Measurements from ENCODE around the gene TRMT11.
"Not testable (repeated sequence)": the region's sequence is repeated elsewhere in the genome, so short reads cannot be mapped to it uniquely, and the experiment has no call there.

The TRMT11 gene

GRCh38 chr6:125968493-125968892 is 17.8 kb upstream of the TRMT11 start:
- no peak for DNase-seq (ENCODE audit: low read depth)
- TF ChIP-seq CTCF (conservative IDR thresholded peaks at IDR 0.05; ENCODE audit: low read length): no peak
- H3K4me3 ChIP-seq (ENCODE audit: low read length): no peak overlapping the region

GRCh38 chr6:125970760-125971159 is 15.6 kb upstream of the TRMT11 start:
- DNase-seq (ENCODE audit: low read depth): no peak
- no peak for TF ChIP-seq CTCF (conservative IDR thresholded peaks at IDR 0.05; ENCODE audit: low read length)
- no peak overlapping the region for H3K4me3 ChIP-seq (ENCODE audit: low read length)

GRCh38 chr6:125972478-125972877 is 13.9 kb upstream of the TRMT11 start:
- DNase-seq (ENCODE audit: low read depth); H3K4me3 ChIP-seq (ENCODE audit: low read length): not testable (repeated sequence)

GRCh38 chr6:125974214-125974866 is 12.0 kb upstream of the TRMT11 start:
- H3K4me3 ChIP-seq (ENCODE audit: low read length): no peak overlapping the region
- TF ChIP-seq CTCF (conservative IDR thresholded peaks at IDR 0.05; ENCODE audit: low read length): peak; percentile 63
- peak; percentile 70 for DNase-seq (ENCODE audit: low read depth)

GRCh38 chr6:125979101-125979500 is 7.2 kb upstream of the TRMT11 start:
- no peak for TF ChIP-seq CTCF (conservative IDR thresholded peaks at IDR 0.05; ENCODE audit: low read length)
- H3K4me3 ChIP-seq (ENCODE audit: low read length): no peak overlapping the region
- no peak for DNase-seq (ENCODE audit: low read depth)

GRCh38 chr6:125981571-125982185 is 4.7 kb upstream of the TRMT11 start:
- no peak for TF ChIP-seq CTCF (conservative IDR thresholded peaks at IDR 0.05; ENCODE audit: low read length)
- no peak for DNase-seq (ENCODE audit: low read depth)

GRCh38 chr6:125983246-125983945 is 2.9 kb upstream of the TRMT11 start:
- H3K4me3 ChIP-seq (ENCODE audit: low read length): no peak overlapping the region
- peak; percentile 85 for DNase-seq (ENCODE audit: low read depth)
- no peak for TF ChIP-seq CTCF (conservative IDR thresholded peaks at IDR 0.05; ENCODE audit: low read length)

More at GRCh38 chr6:125981571-125982185, 4.7 kb upstream of the TRMT11 start:
- no peak overlapping the region for H3K4me3 ChIP-seq (ENCODE audit: low read length)

Measured in AG10803 (cell line).